Tibial artery (tissue), 4 donors: Measurements from ENCODE around the gene GAB3.

Source experiments
- DNase-seq, 2 donors: peaks; one replicate each; pipeline ENCODE4 v3.0.0-alpha.2; 2019
- H3K27ac ChIP-seq, 2 donors: fragments of 200-600 bp; sonication (generic) in 1 of 2; 1 replicate in 1 of 2; 2 replicates in 1 of 2; pipeline ENCODE4 v1.5.1; 2018 to 2019; ENCODE audit warnings: mild to moderate bottlenecking in 1 of 2
- H3K27me3 ChIP-seq, 2 donors: fragments of 200-600 bp; sonication (generic) in 1 of 2; one replicate each; pipeline versions ENCODE4 v1.5.1 to v1.6.0; 2016 to 2019
- H3K36me3 ChIP-seq, 3 donors: fragments of 200-600 bp; sonication (generic) in 2 of 3; one replicate each; pipeline ENCODE4 v1.5.1; 2016 to 2019; ENCODE audit warnings: mild to moderate bottlenecking in 2 of 3
- H3K4me1 ChIP-seq, 4 donors: fragments of 200-600 bp; sonication (generic) in 2 of 4; 1 replicate in 3 of 4; 2 replicates in 1 of 4; pipeline ENCODE4 v1.5.1; 2016 to 2019
- H3K4me3 ChIP-seq, 2 donors: fragments of 200-600 bp; sonication (generic) in 1 of 2; 1 replicate in 1 of 2; 2 replicates in 1 of 2; pipeline ENCODE4 v1.5.1; 2018 to 2019; ENCODE audit warnings: mild to moderate bottlenecking in 2 of 2
- H3K9me3 ChIP-seq, 3 donors: fragments of 200-600 bp; sonication (generic) in 1 of 3; one replicate each; pipeline ENCODE4 v1.5.1; 2016 to 2019
- intact Hi-C: fragments of 100-400 bp; cut with DNase I; formaldehyde crosslinking; loops from one replicate; pipeline ENCODE4 v1.15.0; 2023; ENCODE audit warnings: low total_unique reads
- TF ChIP-seq, protein P1 (sequence below), 2 experiments: fragments of 200-600 bp in 1 of 2; fragments of 450-650 bp in 1 of 2; IDR thresholded peaks; one replicate each; pipeline ENCODE4 v1.5.1; 2017 to 2019; ENCODE audit warnings: antibody characterized with exemption in 2 of 2, mild to moderate bottlenecking in 1 of 2, moderate library complexity in 1 of 2

The GAB3 gene

DNA sequence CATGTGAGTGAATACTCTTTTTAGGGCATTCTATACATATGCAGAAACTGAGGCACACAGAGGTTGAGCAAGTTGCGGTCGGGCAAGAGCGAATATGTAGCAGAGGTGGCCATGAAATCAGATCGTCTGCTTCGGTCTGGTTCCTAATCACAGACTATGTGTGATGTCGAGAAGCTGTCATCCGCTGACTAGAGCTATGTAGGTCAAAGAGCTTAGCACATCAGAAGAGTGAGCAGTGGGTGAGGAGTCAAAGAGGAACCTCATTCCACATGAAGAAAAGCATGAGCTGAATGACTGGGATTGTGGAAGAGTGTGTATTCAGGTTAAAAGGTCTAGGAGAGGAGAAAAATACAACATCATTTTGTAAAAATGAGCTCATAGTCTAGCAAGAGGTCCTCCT is 19.0 kb downstream of the GAB3 start:
- Histone ChIP-seq H3K36me3 (no peaks in the 10 kb centered on the region), H3K9me3 (no peaks in the 10 kb centered on the region), H3K4me3 (no peak overlapping the region), H3K4me1 (peaks cover 0 to 100% (median 49%) of the 10 kb centered on the region in 4 donors), H3K27me3 (no peaks in the 10 kb centered on the region), H3K27ac (peak overlapping the region in 1 of 2 donors; percentile 74)
- DNase-seq = no peak
- intact Hi-C loops = no loop called here
- TF ChIP-seq, protein P1, sequence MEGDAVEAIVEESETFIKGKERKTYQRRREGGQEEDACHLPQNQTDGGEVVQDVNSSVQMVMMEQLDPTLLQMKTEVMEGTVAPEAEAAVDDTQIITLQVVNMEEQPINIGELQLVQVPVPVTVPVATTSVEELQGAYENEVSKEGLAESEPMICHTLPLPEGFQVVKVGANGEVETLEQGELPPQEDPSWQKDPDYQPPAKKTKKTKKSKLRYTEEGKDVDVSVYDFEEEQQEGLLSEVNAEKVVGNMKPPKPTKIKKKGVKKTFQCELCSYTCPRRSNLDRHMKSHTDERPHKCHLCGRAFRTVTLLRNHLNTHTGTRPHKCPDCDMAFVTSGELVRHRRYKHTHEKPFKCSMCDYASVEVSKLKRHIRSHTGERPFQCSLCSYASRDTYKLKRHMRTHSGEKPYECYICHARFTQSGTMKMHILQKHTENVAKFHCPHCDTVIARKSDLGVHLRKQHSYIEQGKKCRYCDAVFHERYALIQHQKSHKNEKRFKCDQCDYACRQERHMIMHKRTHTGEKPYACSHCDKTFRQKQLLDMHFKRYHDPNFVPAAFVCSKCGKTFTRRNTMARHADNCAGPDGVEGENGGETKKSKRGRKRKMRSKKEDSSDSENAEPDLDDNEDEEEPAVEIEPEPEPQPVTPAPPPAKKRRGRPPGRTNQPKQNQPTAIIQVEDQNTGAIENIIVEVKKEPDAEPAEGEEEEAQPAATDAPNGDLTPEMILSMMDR (IDR thresholded peaks at IDR 0.05) = no peak

DNA sequence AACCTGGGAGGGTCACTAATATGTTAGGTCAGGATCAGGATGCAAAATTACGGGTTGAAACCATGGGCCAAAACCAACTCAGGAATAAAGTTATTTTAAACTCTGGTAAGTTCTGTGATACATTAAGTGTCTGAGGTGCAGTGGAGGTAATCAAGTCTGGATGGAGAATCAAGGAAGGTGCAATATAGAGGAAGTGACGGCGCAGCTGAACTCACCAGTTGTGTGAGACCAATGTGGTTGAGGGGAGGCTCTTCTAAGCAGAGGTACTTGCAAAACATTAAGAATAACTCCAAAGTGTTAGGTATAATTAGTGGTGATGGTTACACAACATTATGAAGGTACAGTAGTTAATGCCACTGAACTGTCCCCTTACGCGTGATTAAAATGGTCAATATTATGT is 19.7 kb downstream of the GAB3 start:
- peak overlapping the region in 1 of 2 donors; percentile 65 for H3K27ac ChIP-seq
- no peak for DNase-seq
- peaks cover 0 to 98% (median 49%) of the 10 kb centered on the region in 4 donors for H3K4me1 ChIP-seq
- no peaks in the 10 kb centered on the region for H3K27me3 ChIP-seq
- TF ChIP-seq, protein P1 (IDR thresholded peaks at IDR 0.05) = no peak
- intact Hi-C loops = no loop called here
- H3K4me3 ChIP-seq = no peak overlapping the region
- no peaks in the 10 kb centered on the region for H3K9me3 ChIP-seq
- H3K36me3 ChIP-seq = no peaks in the 10 kb centered on the region

DNA sequence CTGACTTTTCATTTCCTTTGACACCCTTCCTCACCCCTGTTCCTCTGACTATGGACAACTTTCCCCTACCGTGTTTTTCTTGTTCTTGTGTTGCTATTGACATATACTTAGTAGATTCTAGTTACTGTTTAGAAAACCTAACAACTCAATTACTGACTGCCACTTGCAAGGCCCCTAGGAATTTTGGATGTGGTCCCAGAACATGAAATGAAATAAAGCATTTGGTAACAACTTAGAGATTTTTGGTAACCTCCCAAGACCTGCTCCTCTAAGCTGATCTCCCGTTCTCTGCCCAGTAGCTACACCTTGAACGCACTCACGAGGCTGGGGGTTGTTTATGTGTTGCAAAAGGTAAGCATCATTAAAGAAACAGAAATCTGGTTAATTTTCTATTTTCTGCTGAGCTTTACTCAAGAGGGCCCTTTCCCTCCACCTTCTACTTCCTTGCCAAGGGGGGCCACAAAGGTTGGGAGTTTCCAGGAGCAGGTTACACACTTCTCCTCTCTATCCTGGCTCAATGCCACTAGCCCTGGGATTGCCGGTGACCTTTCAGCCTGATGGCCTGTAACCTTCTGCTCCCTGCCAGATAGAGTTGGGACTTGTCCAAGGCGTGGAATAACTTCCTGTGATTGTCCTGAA is 20.5 kb downstream of the GAB3 start:
- no peak for DNase-seq
- H3K4me1 ChIP-seq = peaks cover 0 to 90% (median 43%) of the 10 kb centered on the region in 4 donors
- TF ChIP-seq, protein P1 (IDR thresholded peaks at IDR 0.05) = no peak

DNA sequence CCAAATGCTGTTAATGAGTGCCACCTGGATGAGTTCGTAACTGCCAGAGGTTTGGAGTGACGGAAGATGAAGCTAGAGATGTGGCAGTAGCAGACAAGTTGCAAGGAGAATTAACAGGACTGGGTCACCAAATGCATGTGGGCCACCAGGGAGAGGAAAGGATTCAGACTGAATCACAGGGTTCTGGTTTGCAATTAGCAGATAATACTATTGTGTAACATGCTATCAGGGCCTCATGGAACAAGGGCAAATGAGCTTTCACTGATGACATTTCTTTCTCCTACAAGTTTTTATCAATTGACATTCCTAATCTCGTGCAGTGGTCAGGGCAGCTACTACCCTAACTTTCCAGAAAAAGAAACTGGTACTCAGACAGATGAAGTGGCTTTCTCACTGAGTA is 21.4 kb downstream of the GAB3 start:
- TF ChIP-seq, protein P1 (IDR thresholded peaks at IDR 0.05) = no peak
- H3K4me1 ChIP-seq = peaks cover 0 to 81% (median 36%) of the 10 kb centered on the region in 4 donors
- H3K27me3 ChIP-seq = no peaks in the 10 kb centered on the region
- no peaks in the 10 kb centered on the region for H3K9me3 ChIP-seq
- intact Hi-C loops = no loop called here
- H3K36me3 ChIP-seq = no peaks in the 10 kb centered on the region
- H3K27ac ChIP-seq = peak overlapping the region; percentile 33 to 65
- no peak overlapping the region for H3K4me3 ChIP-seq
- no peak for DNase-seq

More for the DNA sequence above, 20.5 kb downstream of the GAB3 start:
- Histone ChIP-seq H3K4me3 (no peak overlapping the region), H3K27me3 (no peaks in the 10 kb centered on the region), H3K36me3 (no peaks in the 10 kb centered on the region), H3K9me3 (no peaks in the 10 kb centered on the region), H3K27ac (peak overlapping the region; percentile 33 to 65)
- intact Hi-C loops = no loop called here

DNA sequence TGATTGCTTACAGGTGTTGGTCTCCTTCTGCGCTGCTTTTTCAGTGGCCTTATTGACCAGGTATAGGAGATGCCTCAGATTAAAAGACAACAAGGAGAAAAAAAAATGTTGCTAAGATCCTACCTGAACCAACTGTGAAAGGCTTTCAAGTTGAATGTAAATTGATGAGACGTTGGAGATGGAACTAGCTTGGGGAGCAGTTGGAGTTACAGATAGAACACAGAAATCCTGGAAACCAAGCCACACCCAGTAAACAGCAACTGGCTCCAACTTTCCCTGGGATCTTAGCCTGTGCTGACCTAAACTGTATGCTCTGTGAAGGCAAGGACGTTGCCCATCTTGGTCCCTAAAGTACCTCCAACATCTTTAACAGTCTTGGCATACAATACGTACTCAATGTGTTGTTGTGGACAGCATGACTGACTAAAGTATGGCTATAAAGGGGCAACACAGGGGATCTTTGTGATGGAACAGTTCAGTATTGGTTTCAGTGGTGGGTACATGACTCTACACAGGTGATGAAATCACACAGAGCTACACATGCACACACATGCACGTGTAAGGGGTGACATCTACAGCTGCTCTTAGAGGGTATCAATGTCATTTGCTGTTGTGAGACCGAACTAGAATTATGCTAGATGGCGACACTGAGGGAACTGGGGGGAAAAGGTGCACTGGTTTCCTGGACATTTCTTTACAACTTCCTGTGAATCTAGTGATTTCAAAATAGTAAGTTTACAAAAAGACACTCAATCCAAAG is 22.3 kb downstream of the GAB3 start:
- no peak for DNase-seq
- Histone ChIP-seq H3K27ac (peak overlapping the region; percentile 41 to 65), H3K9me3 (no peaks in the 10 kb centered on the region), H3K36me3 (no peaks in the 10 kb centered on the region), H3K4me1 (peaks cover 0 to 72% (median 30%) of the 10 kb centered on the region in 4 donors), H3K27me3 (no peaks in the 10 kb centered on the region), H3K4me3 (no peak overlapping the region)
- TF ChIP-seq, protein P1 (IDR thresholded peaks at IDR 0.05) = no peak
- intact Hi-C loops = no loop called here
